HEK293T (cell line): ENCODE data around the gene FAM162B.
"Not testable (repeated sequence)": the region's sequence is repeated elsewhere in the genome, so short reads cannot be mapped to it uniquely, and the experiment has no call there.

Experiments used
- CTCF ChIA-PET: fragments of 350-600 bp; formaldehyde crosslinking; extraction: SDS; loops from one replicate; lab custom pipeline; 2021; ENCODE audit warnings: antibody characterized with exemption, inconsistent platforms; lab: Yijun Ruan, JAX
- POLR2A ChIA-PET: fragments of 350-600 bp; formaldehyde crosslinking; extraction: SDS; loops from one replicate; lab custom pipeline; 2020; ENCODE audit warnings: antibody characterized with exemption, inconsistent platforms; lab: Yijun Ruan, JAX
- DNase-seq: peaks from one replicate; pipeline ENCODE4 v3.0.0; 2012; ENCODE audit warnings: mixed read lengths; ENCODE audit errors: extremely low spot score
- ARNT ChIP-seq: fragments of 450-650 bp; IDR thresholded peaks from 2 replicates; pipeline ENCODE4 v1.6.1; 2017; ENCODE audit warnings: mild to moderate bottlenecking
- BHLHE40 ChIP-seq: fragments of 450-650 bp; IDR thresholded peaks from 2 replicates; pipeline ENCODE4 v1.6.1; 2016; ENCODE audit warnings: mild to moderate bottlenecking, moderate library complexity, borderline replicate concordance
- CTBP1 ChIP-seq: fragments of 450-650 bp; IDR thresholded peaks from 2 replicates; pipeline ENCODE4 v1.6.1; 2016; ENCODE audit warnings: borderline replicate concordance
- ELF4 ChIP-seq: fragments of 450-650 bp; IDR thresholded peaks from 2 replicates; pipeline ENCODE4 v1.6.1; 2017; ENCODE audit warnings: antibody characterized with exemption
- FOXA1 ChIP-seq: fragments of 450-650 bp; IDR thresholded peaks from 2 replicates; pipeline ENCODE4 v1.6.1; 2016; ENCODE audit warnings: mild to moderate bottlenecking
- FOXK2 ChIP-seq: fragments of 450-650 bp; IDR thresholded peaks from 2 replicates; pipeline ENCODE4 v1.6.1; 2016; ENCODE audit warnings: mild to moderate bottlenecking
- FOXM1 ChIP-seq: fragments of 450-650 bp; IDR thresholded peaks from 2 replicates; pipeline ENCODE4 v1.6.1; 2017; ENCODE audit warnings: mild to moderate bottlenecking, borderline replicate concordance
- HDGF ChIP-seq: fragments of 450-650 bp; IDR thresholded peaks from 2 replicates; pipeline ENCODE4 v1.6.1; 2017; ENCODE audit warnings: antibody characterized with exemption, borderline replicate concordance
- L3MBTL2 ChIP-seq: fragments of 450-650 bp; conservative IDR thresholded peaks from 2 replicates; pipeline ENCODE4 v1.6.1; 2016; ENCODE audit warnings: mild to moderate bottlenecking
- LEF1 ChIP-seq: fragments of 450-650 bp; IDR thresholded peaks from 2 replicates; pipeline ENCODE4 v1.6.1; 2017; ENCODE audit warnings: mild to moderate bottlenecking, borderline replicate concordance
- NFRKB ChIP-seq: fragments of 450-650 bp; IDR thresholded peaks from 2 replicates; pipeline ENCODE4 v1.6.1; 2016; ENCODE audit warnings: mild to moderate bottlenecking, moderate library complexity
- PKNOX1 ChIP-seq: fragments of 450-650 bp; IDR thresholded peaks from 2 replicates; pipeline ENCODE4 v1.6.1; 2016
- SP1 ChIP-seq: fragments of 450-650 bp; IDR thresholded peaks from 2 replicates; pipeline ENCODE4 v1.6.1; 2017
- SUZ12 ChIP-seq: fragments of 450-650 bp; IDR thresholded peaks from 2 replicates; pipeline ENCODE4 v1.6.1; 2016; ENCODE audit warnings: mild to moderate bottlenecking
- TARDBP ChIP-seq: fragments of 450-650 bp; IDR thresholded peaks from 2 replicates; pipeline ENCODE4 v1.6.1; 2016
- ZNF384 ChIP-seq: fragments of 450-650 bp; IDR thresholded peaks from 2 replicates; pipeline ENCODE4 v1.6.1; 2016

FAM162B gene

GRCh38 chr6:116763906-116764628 is 1.5 kb downstream of the FAM162B start:
- POLR2A ChIA-PET, result no interaction called here
- TF ChIP-seq PKNOX1 (no peak), ZNF384 (no peak), SUZ12 (no peak), FOXK2 (no peak), TARDBP (no peak), HDGF (no peak), CTBP1 (no peak), FOXA1 (no peak), ELF4 (no peak), LEF1 (no peak), L3MBTL2 (no peak), BHLHE40 (no peak), NFRKB (no peak), ARNT (no peak), SP1 (no peak), FOXM1 (no peak)
- CTCF ChIA-PET, result interaction anchor here (0.6 kb wide), 1 partner anchor 119 kb away, joined by 7 read pairs; no protein-coding TSS in a partner anchor
- DNase-seq, result no peak

GRCh38 chr6:116763048-116763447 is 2.5 kb downstream of the FAM162B start:
- ChIA-PET POLR2A (no interaction called here), CTCF (interaction anchor here (0.6 kb wide), 1 partner anchor 82 kb away, joined by 3 read pairs; no protein-coding TSS in a partner anchor)
- TF ChIP-seq ARNT, result no peak
- no peak for TF ChIP-seq FOXM1
- no peak for TF ChIP-seq CTBP1
- TF ChIP-seq NFRKB, result no peak
- TF ChIP-seq FOXA1, result no peak
- TF ChIP-seq TARDBP, result no peak
- TF ChIP-seq PKNOX1, result no peak
- TF ChIP-seq SP1, result no peak
- TF ChIP-seq ZNF384, result no peak
- TF ChIP-seq SUZ12, result no peak
- no peak for TF ChIP-seq LEF1
- TF ChIP-seq L3MBTL2, result no peak
- no peak for TF ChIP-seq HDGF
- TF ChIP-seq FOXK2, result no peak
- no peak for TF ChIP-seq ELF4
- no peak for TF ChIP-seq BHLHE40
- DNase-seq, result no peak

GRCh38 chr6:116762235-116762634 is 3.3 kb downstream of the FAM162B start:
- CTCF ChIA-PET, result no interaction called here
- no peak for DNase-seq
- POLR2A ChIA-PET, result no interaction called here
- TF ChIP-seq L3MBTL2 (no peak), ELF4 (no peak), FOXK2 (no peak), SUZ12 (no peak), FOXA1 (no peak), LEF1 (no peak)

GRCh38 chr6:116761779-116762178 is 3.7 kb downstream of the FAM162B start:
- TF ChIP-seq ZNF384, result no peak
- TF ChIP-seq SUZ12, result no peak
- no peak for TF ChIP-seq ARNT
- TF ChIP-seq BHLHE40, result no peak
- no peak for TF ChIP-seq NFRKB
- no peak for TF ChIP-seq PKNOX1
- TF ChIP-seq FOXM1, result no peak
- TF ChIP-seq LEF1, result no peak
- TF ChIP-seq FOXA1, result no peak
- ChIA-PET CTCF (no interaction called here), POLR2A (no interaction called here)
- DNase-seq, result no peak

- POLR2A ChIA-PET, result no interaction called here
- no peak for TF ChIP-seq FOXA1
- no peak for TF ChIP-seq BHLHE40
- no peak for TF ChIP-seq HDGF
- no peak for TF ChIP-seq ELF4
- no peak for DNase-seq
- CTCF ChIA-PET, result no interaction called here
These were observed 20.3 kb downstream of the FAM162B start for GRCh38 chr6:116745176-116745575.

- ChIA-PET CTCF (no interaction called here), POLR2A (no interaction called here)
- no peak for TF ChIP-seq CTBP1
- TF ChIP-seq TARDBP, result no peak
- no peak for TF ChIP-seq LEF1
- TF ChIP-seq NFRKB, result no peak
- TF ChIP-seq FOXA1, result no peak
- no peak for TF ChIP-seq FOXK2
- no peak for TF ChIP-seq FOXM1
- no peak for TF ChIP-seq ZNF384
- no peak for TF ChIP-seq PKNOX1
- TF ChIP-seq ARNT, result no peak
- no peak for TF ChIP-seq SUZ12
- no peak for TF ChIP-seq SP1
- TF ChIP-seq HDGF, result no peak
- TF ChIP-seq BHLHE40, result no peak
- TF ChIP-seq ELF4, result no peak
- no peak for TF ChIP-seq L3MBTL2
- no peak for DNase-seq
These were observed 23.9 kb downstream of the FAM162B start for GRCh38 chr6:116741571-116741970.

GRCh38 chr6:116740486-116740885 is 25.0 kb downstream of the FAM162B start:
- CTCF ChIA-PET, POLR2A ChIA-PET, DNase-seq: not testable (repeated sequence)
